Measurements from ENCODE around the gene CCDC7.
"Not testable (repeated sequence)": the region's sequence is repeated elsewhere in the genome, so short reads cannot be mapped to it uniquely, and the experiment has no call there.

The CCDC7 gene

GRCh38 chr10:32582946-32583345, 137.0 kb downstream of the CCDC7 start:
- no peak for DNase-seq

GRCh38 chr10:32598022-32598421, 152.1 kb downstream of the CCDC7 start:
- not testable (repeated sequence) for DNase-seq

GRCh38 chr10:32600317-32600716, 154.4 kb downstream of the CCDC7 start:
- DNase-seq, result no peak

GRCh38 chr10:32601562-32601961, 155.6 kb downstream of the CCDC7 start:
- DNase-seq, result not testable (repeated sequence)

GRCh38 chr10:32605787-32606186, 159.8 kb downstream of the CCDC7 start:
- DNase-seq, result no peak

GRCh38 chr10:32610543-32610942, 164.6 kb downstream of the CCDC7 start:
- not testable (repeated sequence) for DNase-seq

- no peak for DNase-seq
Observed at GRCh38 chr10:32616438-32616837, 170.5 kb downstream of the CCDC7 start.

- DNase-seq, result no peak
Observed at GRCh38 chr10:32618482-32618881, 172.5 kb downstream of the CCDC7 start.

- DNase-seq, result no peak
Observed at GRCh38 chr10:32621969-32622368, 176.0 kb downstream of the CCDC7 start.

- DNase-seq, result no peak
Observed at GRCh38 chr10:32622409-32622808, 176.5 kb downstream of the CCDC7 start.

- no peak for DNase-seq
Observed at GRCh38 chr10:32627183-32627582, 181.2 kb downstream of the CCDC7 start.

- no peak for DNase-seq
Observed at GRCh38 chr10:32629910-32630309, 184.0 kb downstream of the CCDC7 start.

GRCh38 chr10:32646535-32646934, 200.6 kb downstream of the CCDC7 start:
- no peak for DNase-seq

- DNase-seq, result peak; percentile 1
Observed at GRCh38 chr10:32650246-32650655, 204.3 kb downstream of the CCDC7 start.

- DNase-seq, result not testable (repeated sequence)
Observed at GRCh38 chr10:32657430-32657829, 211.5 kb downstream of the CCDC7 start.

- DNase-seq, result no peak
Observed at GRCh38 chr10:32661346-32661745, 215.4 kb downstream of the CCDC7 start.

- DNase-seq, result no peak
Observed at GRCh38 chr10:32680803-32681557, 235.0 kb downstream of the CCDC7 start.

GRCh38 chr10:32684291-32684690, 238.4 kb downstream of the CCDC7 start:
- DNase-seq, result no peak

- no peak for DNase-seq
Observed at GRCh38 chr10:32687116-32687515, 241.2 kb downstream of the CCDC7 start.

- DNase-seq, result no peak
Observed at GRCh38 chr10:32687546-32687945, 241.6 kb downstream of the CCDC7 start.

GRCh38 chr10:32692174-32692573, 246.2 kb downstream of the CCDC7 start:
- no peak for DNase-seq

GRCh38 chr10:32693441-32693979, 247.6 kb downstream of the CCDC7 start:
- DNase-seq, result no peak

- DNase-seq, result not testable (repeated sequence)
Observed at GRCh38 chr10:32699683-32700082, 253.7 kb downstream of the CCDC7 start.

GRCh38 chr10:32713560-32713959, 267.6 kb downstream of the CCDC7 start:
- no peak for DNase-seq

- no peak for DNase-seq
Observed at GRCh38 chr10:32731527-32731926, 285.6 kb downstream of the CCDC7 start.
